Stimulated activated CD4-positive, alpha-beta T cell treated with anti-CD3 and anti-CD28 coated beads, Interleukin-1b, Interleukin-23, amount 100 ng/mL, for 4 hours (primary cell): ENCODE data around the gene TWF1.
"Not testable (repeated sequence)": the region's sequence is repeated elsewhere in the genome, so short reads cannot be mapped to it uniquely, and the experiment has no call there.

Experiments used
- DNase-seq, 2 donors: peaks; one replicate each; pipeline ENCODE4 v3.0.0-alpha.2; 2020; ENCODE audit warnings: low read depth in 2 of 2

Gene TWF1

DNA sequence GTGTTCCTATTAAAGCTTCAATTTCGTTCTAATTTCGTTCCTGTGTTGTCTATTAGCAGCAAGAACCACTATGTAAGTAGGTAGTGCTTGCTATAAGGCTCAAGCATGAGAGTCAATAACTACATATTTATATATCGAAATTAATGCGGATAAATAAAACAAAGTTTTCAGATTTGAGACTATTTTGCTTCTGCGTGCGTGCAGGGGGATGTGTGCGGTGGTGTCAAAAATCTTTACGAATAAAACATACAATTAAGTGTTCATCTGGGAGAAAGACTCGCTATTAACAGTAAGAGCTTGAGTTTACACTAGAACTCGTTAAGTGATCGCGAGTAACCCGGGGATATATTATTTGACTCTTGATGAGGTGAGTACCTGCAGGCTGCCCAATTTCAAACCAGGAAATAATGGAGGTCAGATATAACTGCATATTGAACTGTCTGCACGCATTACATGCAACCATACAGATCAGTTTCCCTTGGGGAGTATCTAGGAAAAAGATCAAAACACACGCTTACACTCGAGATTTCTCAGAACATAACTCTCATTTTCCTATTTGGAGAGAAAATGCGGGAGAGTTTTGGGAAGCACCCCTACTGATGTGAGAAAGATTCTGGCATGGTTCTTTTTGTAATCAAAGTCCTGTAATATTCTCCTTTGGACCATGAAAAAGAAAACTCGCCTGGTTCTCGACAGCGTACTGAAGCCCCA, 813 bp downstream of the TWF1 start:
- DNase-seq = no peak

DNA sequence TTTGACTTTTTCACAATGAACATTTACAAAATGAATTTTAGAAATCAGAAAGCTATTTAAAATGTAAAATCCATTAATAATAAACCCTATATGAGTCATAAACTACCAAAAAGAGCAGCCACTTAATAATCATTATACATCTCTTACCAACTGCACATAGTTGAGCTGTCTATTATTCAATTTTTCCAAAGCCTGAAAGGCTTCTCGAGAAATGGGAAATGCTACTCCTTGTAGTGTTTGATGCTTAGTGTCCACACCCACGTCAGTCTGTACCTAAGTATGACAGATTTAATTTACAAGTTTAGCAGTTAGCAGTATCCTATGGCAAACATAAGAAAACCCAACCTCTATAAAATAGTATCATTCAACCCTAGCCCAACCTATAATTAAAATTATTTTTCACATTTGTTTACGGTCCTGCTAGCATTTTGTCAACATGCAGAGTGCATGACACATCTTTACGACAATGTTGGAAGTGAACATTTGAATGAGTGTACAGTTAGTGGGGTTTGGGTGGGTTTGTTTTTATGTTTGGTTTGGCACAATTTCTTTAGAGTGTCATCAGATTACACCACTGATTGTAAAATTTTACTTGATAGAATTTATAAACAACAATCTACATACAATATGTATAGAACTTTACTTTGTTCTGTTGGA, 8.4 kb downstream of the TWF1 start:
- DNase-seq = no peak

DNA sequence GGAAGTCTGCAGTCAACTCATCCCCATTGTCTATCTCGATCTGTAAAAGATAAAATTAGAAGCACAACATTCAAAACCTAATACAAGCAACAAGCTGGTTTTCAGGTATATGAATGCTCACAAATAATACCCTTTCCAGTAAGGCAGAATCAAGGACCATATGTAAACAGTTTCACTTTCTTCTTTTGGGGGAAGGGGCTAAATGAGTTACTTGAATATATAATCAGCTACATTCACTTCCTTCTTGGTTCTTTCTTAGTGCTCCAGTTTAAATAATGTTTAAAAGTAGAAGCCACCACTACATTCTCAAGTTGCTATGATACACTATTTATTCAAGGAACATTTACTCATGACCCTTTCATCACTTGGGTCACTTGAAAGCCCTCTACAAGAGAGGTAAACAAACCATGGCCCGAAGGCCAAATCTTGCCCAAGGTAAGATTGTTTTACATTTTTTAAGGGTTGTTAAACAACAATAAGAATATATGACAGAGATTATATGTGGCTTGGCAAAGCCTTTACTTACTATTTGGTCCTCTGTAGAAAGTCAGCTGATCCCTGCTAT, 10.3 kb downstream of the TWF1 start:
- no peak for DNase-seq

DNA sequence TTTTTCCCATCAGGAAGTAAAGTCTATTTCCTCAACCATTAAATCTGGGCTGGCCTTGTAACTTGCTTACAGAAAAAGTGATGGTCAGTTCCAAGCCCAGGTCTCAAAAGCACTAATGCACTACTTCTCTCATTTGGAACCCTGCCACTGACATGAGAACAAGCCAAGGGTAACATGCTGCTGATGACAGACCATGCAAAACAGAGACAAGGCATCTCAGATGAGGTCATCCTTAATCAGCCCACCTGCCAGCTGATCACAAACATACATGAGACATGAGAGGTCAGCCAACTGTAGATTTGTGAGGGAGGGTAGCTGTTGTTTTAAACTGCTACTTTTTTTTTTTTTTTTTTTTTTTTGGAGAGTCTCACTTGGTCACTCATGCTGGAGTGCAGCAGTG, 16.2 kb downstream of the TWF1 start:
- no peak for DNase-seq

DNA sequence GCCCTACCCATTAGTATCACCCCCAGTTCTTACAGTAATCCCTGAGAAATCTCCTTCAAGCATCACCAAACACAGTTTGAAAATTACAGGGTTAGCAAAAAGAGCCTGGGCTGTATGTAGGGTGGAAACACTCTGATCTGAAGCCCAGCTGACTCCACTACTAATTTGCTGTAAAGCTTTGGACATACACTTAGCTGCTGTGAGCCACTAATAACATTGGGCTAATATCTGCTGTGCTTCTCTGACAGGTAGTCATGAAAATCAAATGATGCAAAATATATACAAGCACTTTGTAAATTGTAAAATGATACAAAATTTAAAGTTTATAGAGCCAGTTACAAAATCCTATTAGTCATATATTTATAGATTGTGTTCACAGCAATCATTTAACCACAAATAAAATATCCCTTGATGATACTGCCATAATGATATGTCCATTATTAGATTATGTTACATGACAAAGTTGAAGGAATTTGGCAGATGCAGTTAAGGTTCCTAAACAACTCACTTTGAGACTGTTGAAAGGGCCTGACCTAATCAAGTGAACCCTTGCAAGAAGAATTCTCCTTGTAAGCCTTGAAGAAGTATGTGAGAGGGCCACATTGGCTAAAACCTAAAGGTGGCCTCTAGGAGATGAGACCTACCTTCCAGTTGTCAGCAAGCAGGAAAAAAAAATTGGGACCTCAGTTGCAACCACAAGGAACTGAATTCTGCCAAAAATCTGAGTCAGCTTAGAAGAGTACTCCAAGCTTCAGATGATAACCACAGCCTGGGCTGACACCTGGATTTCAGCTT, 19.0 kb downstream of the TWF1 start:
- DNase-seq = no peak

DNA sequence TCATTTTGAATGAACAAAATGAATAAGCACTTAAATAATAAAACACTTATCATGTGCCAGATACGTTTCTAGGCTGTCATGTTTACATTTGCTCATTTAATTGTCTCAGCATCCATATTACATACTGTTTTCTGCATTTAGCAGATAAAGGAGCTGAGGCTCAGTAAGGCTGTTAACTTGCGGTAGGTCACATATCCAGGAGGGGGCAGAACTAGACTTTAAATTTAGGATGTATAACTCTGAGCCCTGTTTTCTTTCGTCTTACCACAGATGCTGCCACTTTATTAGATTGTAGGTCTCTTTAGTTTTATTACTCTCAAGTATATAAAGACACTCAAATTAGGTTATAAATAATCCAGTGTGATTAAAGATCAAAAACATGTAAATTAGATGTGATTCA, 29.6 kb downstream of the TWF1 start:
- DNase-seq = no peak

DNA sequence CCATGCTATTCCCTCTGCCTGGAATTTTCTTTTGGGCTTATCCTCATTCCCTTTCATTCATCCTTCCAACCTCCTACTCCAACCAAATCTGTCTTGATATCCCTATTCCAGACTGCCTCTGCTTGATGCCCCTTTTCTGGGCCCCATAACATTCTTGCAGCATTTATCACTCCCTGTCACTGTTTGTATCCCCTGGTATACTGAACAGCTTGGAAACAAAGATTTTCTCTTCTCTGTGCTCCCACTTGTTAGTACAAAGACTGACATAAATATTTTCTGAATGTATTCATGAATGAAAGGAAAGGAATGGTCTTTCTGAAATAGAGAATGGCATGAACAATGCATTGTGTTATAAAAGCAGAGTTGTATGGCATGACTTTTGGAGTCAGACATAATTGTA, 39.8 kb downstream of the TWF1 start:
- DNase-seq = no peak

DNA sequence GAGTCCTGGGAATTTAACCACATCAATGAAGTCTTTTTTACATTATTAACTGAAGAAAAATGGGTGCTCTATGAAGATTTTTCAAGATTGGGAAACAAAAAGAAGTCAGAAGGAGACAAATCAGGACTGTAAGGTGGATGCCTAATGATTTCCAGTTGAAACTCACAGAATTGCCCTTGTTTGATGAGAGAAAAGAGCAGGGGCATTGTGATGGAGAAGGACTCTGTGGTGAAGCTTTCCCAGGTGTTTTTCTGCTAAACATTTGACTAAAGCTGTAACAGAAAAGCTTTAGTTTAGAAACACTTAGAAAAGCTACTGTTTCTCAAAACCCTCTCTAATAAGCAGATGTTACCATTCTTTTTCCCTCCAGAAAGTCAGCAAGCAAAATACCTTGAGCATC, 41.6 kb downstream of the TWF1 start:
- no peak for DNase-seq

DNA sequence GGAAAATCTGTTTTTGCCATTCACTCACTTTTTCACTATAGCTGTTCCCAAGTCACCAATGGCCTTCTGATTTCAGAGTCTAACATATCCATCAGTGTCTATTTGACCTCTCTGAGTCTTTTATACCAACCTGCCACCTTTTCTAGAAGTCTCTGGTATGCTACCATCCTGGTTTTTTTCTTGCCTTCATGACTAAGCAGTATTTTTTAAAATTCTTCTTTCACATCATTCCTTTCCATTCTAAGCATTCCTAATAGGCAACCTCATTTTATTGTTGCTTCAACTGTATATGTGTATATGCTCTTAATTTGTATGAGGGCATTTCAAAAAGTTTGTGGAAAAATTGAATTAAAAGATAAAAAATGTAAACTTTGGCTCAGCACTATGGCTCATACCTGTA, 42.3 kb downstream of the TWF1 start:
- DNase-seq = no peak

DNA sequence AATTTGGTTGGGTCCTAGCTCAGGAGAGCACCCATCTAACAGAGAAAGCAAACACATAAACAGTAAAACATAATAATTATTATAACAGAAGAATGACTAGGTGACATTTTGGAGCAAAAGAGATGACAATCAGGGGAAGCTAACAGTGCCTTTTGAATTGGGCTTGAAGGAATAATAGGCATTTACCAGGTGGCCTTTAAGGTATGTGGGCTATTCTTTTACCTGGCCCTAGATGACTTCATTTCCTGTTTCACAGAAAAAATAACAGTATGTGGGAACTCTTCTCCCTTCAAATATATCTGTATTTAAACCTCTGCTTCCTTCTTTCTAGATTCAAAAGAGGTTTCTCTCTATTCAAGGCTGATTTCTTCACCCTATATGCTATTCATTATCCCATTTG, 43.5 kb downstream of the TWF1 start:
- no peak for DNase-seq

DNA sequence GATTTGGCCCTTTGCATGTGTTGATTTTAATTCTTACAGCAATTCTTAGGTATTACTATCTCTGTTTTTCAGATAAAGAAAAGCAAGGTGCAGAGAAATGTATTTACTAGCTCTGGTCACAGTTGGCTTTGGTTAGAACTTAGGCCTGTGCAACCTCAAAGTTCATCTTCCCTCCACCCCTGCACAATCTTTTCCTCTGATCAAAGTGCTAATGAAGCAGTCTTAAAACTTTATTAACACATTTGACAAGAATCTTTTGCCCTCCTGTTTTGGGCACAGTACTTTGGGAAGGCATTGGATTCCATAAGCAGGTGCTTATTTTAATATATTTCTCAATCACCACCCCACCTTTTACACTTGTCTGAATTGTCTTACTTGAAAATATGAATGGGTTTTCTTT, 44.6 kb downstream of the TWF1 start:
- DNase-seq = no peak

DNA sequence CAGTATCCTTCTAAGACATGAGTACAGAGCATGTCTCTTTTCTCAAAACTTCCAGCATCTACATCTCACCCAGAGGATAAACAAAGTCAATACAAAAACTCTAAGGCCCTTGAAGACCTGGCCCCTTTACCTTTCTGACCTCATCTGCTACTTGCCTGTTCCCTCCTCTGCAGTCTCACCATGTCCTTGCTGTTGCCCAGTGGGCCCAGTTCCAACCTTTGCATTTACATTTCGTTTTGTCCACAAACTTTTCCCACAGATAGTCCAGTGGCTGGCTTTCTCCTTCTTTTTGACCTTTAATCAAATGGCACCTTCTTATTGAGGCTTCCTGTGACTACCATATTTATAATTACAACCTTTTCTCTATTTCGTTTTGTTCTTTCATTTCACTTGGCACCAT, 45.7 kb downstream of the TWF1 start:
- DNase-seq = no peak

DNA sequence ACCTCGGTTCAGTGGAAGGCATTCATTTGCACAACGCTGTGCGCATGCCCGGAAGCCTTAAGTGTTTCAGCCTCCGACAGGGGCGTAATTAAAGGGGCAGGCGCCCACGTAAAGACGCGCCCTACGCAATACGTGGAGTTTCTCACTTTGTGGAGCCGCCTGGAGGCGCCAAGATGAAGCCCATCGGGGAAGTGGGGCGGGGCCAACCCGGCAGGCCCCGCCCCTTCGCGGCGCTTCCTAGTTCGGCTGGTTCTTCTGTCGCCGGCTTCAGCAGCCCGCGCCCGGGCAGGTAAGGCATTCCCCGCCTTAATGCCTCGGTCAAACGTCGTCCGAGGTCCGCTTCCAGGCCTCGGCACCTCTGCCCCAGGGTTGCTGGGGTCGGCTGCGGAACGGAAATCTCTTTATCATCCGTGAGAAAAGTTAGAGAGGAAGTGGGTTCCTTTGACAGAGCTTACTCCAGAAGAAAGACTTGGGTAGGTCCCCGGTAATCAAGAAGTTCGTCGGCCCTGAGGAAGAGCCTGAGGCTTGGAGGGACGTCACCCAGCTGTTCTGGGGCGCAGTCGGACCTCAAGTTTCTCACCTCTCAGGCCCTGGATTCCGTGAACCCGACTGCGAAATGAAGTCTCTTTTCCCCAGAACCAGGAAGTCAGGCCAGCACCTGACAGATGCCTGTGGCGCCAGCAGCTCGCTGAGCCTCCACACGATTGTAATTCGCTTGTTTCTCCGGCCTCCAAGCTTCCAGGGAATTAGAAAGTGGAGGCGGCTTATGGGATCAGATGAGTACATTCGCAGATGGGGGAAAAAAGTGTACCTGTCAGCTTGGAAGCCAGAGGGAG, 47.2 kb downstream of the TWF1 start, which contains the start of the genes IRAK4 and PUS7L:
Gene IRAK4 (plus strand): TSS at position 224 of the 836 bp plus-strand sequence. CDS start 9,161 bp downstream, outside the sequence.
Gene PUS7L (minus strand): TSS at position 63 of the 836 bp plus-strand sequence. CDS start 3,545 bp downstream, outside the sequence.
- peak; percentile 92 to 93 for DNase-seq

DNA sequence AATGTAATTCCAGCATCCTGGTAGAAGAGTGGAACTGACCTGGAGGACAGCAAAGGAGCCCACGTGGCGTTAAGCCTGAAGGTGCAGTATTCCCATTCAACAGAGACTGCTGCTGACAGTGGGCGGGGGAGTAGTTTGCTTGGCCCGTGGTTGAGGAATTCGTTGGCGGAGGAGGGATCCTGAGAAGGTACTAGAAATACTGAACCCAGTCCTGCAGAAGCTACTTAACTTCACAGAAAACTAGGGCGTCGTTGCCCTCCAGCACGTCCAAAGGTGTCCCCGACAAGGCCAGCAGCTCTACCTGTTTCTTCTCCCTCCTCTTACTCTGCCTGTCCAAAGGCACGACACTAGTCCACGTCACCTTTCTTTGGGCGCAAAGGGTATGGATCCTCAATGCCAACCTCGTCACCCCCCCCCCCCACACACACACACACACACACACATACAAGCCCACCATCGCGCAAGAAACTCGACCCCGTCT, 47.8 kb downstream of the TWF1 start:
- DNase-seq = no peak

DNA sequence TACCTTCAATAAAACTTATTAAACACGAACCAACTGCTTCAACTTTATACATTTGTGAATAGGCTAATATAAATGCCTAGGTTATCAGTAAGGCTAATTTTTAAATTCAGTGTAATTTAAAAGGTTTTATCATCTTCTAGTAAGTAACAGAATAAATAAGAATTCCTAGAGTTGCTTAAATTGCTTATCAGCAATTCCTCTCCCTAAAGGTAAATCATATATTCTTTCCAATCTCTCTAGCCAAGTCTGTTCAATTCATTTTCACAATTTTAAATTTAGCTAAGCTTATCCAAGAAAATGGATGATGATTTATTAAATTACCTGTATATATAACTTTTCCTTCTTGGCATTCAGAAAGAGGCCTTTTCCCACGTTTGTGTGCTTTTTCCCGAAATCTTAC, 52.1 kb downstream of the TWF1 start:
- DNase-seq = no peak

DNA sequence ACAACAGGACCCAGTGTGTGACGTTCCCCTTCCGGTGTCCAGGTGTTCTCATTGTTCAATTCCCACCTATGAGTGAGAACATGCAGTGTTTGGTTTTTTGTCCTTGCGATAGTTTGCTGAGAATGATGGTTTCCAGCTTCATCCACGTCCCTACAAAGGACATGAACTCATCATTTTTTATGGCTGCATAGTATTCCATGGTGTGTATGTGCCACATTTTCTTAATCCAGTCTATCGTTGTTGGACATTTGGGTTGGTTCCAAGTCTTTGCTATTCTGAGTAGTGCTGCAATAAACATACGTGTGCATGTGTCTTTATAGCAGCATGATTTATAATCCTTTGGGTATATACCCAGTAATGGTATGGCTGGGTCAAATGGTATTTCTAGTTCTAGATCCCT, 54.8 kb downstream of the TWF1 start:
- not testable (repeated sequence) for DNase-seq

DNA sequence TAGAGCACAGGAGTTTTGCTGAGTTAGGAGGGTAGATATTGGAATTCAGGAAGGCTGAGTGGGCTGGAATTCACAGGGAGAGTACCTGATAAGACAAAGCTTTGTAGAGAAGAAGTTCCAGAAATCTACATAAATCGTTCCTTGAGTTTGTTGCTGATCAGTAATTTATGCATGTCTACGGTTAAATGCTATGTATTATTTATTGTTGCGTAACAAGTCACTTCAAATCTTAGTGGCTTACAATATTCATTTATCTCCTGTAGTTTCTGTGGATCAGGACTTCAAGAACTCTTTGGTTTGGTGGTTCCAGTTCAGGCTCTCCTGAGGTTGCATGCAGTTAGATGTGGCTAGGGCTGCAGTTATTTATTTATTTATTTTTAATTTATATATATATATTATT, 55.3 kb downstream of the TWF1 start:
- DNase-seq = no peak

DNA sequence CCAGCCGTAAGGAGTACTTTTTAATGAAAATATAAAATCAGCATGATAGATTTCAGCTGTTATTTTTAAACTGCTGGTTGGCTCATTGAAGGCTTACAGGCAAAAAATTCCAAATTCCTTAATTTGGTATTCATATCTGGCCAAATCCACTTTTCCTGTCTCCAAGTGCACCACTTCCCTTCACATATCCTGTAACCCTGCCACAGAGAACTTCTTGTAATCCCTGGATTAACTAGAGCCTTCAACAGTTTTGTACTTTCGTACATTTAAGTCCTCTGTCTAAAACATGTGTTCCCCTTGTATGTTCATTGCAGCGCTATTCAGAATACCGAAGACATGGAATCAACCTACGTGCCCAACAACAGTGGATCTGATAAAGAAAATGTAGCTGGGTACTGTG, 57.1 kb downstream of the TWF1 start:
- no peak for DNase-seq

DNA sequence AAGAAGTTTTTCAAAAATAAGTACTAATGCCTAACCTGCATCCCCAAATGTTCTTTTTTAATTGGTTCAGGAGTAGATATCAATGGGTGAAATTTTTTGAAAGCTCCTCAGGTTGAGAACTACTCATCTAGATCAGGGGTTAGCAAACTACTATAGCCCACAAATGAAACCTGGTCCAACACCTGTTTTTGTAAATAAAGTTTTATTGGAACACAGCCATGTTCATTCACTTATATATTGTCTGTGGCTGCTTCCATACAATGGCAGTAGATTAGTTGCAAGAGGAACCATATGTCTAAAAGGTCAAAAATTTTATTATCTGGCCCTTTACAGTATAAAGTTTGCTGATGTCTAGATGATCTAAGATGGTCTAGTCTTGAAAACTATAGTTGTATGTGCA, 61.3 kb downstream of the TWF1 start:
- no peak for DNase-seq
